DND-41 (cell line): ENCODE data around the gene SNRPB2.
A peak's percentile ranks its signal among the peaks of the same experiment; 100 is the strongest.

Experiments used
- EZH2 ChIP-seq: IDR thresholded peaks from 3 replicates; pipeline ENCODE4 v1.6.1; 2012; ENCODE audit warnings: borderline replicate concordance, low read depth, mild to moderate bottlenecking, moderate library complexity, low read length, inconsistent platforms; ENCODE audit not compliant: severe bottlenecking
- TF ChIP-seq, protein P1 (sequence below): IDR thresholded peaks from 2 replicates; pipeline ENCODE4 v1.5.1; 2012; ENCODE audit warnings: borderline replicate concordance, low read length, moderate library complexity, mild to moderate bottlenecking; ENCODE audit not compliant: poor library complexity, severe bottlenecking; ENCODE audit errors: extremely low read depth

- TF ChIP-seq, protein P1, sequence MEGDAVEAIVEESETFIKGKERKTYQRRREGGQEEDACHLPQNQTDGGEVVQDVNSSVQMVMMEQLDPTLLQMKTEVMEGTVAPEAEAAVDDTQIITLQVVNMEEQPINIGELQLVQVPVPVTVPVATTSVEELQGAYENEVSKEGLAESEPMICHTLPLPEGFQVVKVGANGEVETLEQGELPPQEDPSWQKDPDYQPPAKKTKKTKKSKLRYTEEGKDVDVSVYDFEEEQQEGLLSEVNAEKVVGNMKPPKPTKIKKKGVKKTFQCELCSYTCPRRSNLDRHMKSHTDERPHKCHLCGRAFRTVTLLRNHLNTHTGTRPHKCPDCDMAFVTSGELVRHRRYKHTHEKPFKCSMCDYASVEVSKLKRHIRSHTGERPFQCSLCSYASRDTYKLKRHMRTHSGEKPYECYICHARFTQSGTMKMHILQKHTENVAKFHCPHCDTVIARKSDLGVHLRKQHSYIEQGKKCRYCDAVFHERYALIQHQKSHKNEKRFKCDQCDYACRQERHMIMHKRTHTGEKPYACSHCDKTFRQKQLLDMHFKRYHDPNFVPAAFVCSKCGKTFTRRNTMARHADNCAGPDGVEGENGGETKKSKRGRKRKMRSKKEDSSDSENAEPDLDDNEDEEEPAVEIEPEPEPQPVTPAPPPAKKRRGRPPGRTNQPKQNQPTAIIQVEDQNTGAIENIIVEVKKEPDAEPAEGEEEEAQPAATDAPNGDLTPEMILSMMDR = peak; percentile 4
- TF ChIP-seq EZH2 = no peak
Observed at GRCh38 chr20:16749573-16749972, 19.7 kb downstream of the SNRPB2 start.
